Activated CD4-positive, CD25-positive, alpha-beta regulatory T cell treated with anti-CD3 and anti-CD28 coated beads, Interleukin-2, amount 50 U/mL, for 16 hours (primary cell): ENCODE measurements around the gene EPS8L3.
"Not testable (repeated sequence)": the region's sequence is repeated elsewhere in the genome, so short reads cannot be mapped to it uniquely, and the experiment has no call there.

Experiments used
- DNase-seq: peaks from one replicate; pipeline ENCODE4 v3.0.0-alpha.2; 2020; ENCODE audit warnings: low read depth, low spot score

Gene EPS8L3

DNA sequence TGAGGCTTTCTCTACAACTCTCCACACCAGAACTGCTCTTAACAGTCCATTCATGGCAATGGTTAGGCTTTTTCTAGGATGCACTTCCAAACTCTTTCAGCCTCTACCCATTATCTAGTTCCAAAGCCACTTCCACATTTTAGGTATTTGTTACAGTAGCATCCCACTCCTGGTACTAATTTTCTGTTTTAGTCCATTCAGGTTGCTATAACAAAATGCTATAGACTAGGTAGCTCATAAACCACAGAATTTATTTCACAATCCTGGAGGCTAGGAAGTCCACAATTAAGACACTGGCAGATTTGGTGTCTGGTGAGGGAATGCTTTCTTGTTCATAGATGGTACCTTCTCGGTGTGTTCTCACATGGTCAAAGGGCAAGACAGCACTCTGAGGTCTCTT is 17.3 kb upstream of the EPS8L3 start:
- no peak for DNase-seq

DNA sequence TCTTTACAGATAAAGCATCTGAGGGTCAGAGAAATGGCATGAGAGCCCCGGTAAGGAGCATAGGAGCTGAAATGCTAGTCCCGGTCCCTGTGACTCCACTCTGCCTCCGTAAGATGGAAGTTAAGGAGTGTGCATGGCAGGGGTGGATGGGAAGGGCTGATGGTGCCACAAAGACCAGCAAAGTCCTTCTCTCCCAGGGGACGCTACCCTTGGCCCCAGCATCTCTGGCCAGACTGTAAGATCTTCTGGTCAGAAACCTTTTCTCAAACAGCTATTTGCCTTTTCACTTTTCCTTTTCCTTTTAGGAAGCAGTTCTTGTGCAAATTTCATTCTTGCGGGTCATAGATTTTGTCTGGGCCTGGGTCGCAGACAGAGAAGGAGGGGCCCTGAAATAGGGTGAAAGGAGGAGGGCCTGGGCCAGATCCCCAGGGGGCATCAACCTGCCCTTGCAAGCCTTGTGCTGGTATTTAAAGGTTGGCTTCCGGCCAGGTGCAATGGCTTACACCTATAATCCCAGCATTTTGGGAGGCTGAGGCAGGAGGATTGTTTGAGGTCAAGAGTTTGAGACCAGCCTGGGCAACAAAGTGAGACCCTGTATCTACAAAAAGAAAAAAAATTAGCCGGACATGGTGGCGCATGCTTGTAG is 14.4 kb upstream of the EPS8L3 start:
- no peak for DNase-seq

DNA sequence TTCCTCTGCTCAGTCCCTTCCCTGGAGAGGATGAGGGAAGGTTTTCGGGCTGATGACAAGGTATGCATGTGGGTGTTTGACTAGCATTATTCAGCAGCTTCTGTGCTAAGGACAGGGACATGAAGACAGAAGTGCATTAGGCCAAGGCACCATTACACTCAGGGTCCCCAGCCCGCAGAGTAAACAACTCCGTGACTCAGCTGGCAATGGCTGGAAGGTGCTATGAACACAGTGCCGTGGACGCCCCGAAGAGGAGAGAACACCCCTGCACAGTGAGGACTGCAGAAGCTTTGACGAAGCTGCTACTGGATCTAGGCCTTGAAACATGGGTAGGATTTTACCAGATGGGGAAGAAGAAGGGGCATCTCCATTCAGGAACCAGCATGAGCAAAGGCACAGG is 13.7 kb upstream of the EPS8L3 start:
- no peak for DNase-seq

DNA sequence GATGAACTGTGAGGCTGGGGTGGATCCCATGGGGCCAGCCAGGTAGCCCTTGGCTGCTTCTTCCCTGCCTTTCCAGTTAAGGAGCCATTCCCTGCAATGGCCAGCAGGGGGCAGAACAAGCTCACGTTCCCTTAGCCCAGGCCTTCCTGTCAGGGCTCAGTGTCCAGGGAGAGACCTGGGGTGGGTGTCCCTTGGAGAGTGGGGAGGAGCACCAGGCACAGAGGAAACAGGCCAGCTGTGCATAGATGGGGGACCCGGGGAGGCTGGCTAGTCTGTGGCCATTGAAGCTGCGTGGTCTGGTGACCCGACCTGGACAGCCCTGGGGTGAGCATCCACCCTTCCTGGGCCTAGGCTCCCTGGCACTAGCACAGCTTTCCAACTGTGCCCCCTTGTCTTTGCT is 13.2 kb upstream of the EPS8L3 start:
- peak; percentile 62 for DNase-seq

DNA sequence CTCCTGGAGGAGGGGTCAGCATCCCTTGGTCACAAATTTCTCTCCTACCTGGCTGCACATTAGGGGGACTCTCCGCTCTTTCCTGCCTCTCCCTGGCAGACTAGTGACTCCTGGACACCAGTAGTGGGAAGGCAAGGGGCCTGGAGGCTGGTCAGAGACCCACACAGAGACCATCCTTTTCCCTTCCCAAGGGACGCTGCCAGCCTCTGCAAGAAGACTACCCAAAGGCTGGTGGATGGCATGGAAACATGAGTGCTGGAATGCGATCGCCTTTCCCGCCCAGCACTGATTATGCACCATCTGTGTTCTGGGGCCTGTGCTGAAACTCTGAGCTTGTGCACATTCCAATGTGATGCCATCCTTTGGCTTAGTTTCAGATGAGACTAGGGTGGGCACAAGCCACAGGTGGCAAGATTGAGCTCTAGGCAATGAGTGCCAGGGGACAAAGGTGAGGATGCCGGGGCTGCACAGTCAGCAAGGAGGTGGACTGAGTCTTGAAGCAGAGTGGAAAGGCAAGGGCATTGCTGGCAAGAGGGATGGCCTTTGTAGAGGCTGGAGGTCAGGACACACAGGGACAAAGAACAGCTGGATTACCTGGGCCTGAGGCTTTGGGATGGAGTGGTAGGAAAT is 12.6 kb upstream of the EPS8L3 start:
- no peak for DNase-seq

DNA sequence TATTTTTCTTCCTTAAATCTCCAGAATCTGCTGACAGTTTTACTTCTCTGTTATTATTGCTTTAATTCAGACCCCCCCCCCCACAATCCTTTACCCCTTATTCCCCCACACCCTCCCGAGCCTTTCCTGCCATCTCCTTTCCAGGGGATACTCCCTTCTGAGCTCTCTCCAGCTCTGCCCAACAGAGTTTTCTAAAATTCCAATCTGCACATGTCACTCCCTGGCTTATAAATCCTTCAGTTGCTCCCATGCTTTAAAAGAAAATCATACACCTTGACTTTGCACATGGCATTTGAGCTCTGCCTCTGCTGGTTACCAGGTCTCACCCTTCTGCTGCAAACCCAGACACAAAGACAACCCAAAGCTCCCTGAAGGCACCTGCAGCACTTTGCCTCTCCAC is 11.7 kb upstream of the EPS8L3 start:
- no peak for DNase-seq

DNA sequence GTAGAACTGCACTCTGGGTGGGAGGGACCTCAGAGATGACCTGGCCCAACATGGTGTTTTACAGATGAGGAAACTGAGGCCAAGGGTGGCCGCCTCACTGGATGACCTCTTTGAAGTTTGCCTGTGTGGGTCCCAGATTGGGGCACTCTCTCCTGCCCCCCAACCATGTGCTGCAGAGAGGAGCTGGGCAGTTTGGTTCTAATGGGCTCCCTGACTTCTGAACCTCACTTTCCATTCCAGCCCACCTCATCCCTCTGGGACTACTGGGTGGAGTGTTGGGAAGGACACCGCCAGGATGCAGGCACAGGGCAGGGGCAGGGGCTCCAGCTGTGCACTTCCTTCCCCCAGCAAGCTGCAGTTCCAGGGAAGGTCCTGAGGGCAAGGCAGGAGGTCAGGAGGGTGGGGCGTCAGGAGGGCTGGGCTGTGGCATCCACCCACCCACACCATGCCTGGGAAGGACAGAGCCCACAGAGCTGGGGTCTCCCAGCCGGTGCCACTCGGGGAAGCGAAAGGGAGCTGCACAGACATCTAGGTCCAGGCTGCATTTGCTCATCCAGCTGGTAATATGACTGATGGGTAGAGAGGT is 10.3 kb upstream of the EPS8L3 start:
- no peak for DNase-seq

DNA sequence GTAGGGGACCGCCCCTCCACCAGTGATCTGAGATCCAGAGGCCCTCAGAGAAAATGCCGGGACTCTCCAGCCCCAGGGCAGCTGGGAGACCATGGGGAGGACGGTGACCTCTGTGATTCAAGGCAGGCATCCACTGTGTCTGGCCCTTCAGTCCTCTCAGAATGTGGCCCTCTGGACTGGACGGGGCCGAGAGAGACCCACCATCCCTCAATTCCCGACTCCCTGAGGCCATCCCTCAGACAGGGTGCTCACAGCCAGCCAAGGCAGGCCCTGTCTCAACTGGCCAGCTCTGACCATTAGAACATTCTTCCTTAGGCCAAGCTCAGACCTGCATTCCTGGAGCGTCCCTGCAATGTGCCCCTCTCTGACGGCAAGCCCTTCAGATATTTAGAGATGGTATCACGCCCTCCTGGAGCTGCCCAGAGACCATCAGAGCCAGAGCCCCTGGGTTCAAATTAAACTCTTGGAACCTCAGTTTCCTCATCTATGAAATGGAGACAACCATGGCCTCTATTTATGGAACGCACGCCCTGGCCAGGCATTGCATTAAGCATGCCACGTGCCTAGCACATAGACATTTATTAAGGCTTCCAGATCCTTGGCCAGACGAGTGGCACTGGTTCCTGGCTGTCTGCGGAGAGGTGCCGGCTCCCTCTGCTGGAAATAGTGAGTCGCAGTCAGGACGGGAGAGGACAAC is 9.6 kb upstream of the EPS8L3 start:
- peak; percentile 34 for DNase-seq

DNA sequence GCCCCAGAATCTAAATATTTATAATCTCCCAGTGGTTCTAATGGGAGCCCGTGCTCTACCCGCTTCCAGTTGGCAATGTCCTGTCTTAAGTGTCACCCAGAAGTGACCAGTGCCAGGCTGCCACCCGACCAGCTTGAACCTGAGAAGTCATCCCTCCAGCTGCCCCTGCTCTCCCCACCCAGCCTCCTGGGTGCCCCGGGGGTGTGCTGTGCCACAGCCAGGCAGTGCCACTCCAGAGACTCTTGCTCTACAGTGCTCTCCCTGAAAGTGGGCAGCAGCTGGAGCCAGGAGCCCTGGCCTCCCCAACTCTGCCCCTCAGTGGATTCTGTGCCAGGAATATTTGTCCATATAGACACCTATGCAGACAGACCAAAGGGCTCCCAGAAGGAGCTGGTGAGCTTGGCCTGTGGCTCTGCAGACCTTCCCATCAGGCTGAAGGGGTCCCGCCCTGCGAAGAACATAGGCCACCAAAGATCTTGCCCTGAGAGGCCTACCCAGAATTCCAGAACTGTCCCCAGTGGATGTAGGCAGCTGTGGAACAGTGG is 9.0 kb upstream of the EPS8L3 start:
- DNase-seq, result no peak

DNA sequence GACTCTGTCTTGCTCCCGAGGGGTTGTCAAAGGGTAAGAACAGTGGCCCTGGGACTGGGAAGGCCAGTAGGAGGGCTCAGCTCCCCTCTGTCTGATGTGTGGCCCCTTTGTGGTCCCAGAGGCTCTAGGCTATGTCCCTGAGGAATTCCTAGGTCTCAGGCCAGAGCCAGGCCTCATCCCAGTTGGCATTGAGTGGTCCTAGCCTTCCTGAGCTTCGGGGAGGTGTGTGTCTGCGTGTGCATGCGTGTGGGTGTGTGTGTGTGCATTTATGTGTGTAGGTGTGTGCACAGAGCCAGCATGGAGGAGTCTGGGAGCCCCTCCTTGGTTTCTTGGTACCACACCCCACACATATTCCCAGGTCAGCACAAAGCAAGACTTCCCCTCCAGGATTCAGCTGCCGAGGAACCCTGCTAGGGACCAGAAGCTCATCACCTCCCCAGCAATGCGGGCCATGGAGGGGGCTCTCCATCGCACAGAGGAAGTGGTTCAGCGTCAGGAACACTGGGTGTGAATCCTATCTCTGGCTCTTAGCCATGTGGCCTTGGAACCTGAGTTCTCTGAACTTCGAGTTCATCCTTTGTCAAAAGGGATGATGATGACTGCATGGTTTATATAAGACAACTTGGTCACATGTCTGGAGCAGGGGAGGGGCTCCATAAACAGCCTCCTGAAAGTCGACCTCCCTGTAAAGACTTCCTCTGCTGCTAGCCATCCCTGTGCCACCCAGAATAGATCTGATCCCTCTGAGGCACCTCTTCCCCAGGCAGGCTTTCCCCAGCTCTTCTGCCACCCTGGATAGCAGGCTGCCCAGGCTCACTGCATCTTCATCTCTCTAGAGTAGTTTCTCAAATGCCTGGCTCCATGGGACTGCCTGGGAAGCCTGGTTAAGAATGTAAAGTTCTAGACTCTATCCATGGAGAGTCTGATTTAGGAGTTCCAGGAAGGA is 8.3 kb upstream of the EPS8L3 start:
- DNase-seq, result no peak

DNA sequence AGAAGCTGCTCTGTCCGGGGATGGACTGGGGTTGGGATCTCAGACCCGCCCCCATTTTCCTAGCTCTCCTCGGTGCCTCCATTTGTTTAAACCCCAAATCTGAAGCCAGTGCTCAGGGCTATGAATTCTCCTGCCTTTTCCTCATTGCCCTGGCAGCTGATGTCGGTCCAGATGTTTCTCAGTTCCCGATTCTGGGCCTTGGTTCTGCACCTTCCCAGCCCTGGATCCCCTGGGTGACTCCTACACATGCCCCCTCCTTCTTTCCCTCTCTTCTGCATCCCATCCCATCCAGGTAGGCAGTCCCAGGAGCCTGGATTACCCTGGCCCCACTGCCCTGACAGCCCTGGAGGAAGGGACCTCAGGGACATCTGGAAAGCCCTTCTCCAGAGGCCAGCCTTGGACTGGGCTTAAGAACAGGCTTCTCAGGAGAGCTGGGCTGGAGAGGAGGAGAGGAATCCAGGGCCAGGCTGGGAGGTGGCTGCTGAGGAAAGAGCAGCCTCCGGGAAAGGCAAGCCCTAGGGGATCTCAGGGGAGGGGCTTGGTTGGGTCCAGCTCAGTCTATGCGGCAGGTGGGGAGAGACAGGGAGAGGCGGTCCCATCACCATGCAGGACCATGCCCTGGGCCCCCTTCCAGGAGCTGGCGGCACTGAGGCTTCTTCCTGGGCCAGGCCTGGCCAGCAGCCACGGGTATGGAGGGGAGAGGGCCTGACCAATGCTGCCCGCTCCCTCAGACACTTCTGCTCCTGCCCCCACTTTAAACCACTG is 6.8 kb upstream of the EPS8L3 start:
- no peak for DNase-seq

DNA sequence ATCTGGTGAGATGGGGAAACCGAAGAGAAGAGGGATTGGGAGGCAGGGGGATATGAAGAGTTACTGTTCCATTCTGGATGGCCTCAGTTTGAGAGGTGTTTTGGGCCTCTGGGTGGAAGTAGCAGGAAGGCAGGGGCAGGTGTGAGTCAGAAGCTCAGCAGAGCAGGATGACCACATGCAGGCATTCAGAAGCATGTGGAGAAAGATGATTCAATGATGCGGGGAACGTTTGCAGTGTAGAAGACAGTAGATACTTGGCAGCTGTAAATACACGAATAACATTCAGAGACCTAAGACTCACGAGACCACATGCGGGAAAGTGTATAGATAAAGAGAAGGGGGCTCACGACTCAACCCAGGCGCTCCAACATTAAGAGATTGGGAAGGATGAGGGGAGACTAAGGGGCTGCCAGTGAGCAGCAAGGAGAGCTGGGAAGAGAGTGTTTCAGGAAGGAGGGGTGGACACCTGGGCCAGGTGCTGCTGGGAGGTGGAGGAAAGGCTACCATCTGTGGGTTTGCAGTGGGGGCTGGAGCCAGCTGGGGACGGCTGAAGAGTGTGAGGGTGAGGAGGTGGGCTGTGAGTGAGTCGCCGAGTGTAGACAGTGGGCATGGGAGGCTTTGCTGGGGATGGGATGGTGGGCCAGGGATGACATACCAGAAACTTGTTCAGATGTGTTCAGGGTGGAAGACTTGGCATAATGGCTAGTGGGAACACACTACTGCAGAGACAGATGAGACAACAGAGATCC is 5.8 kb upstream of the EPS8L3 start:
- no peak for DNase-seq

DNA sequence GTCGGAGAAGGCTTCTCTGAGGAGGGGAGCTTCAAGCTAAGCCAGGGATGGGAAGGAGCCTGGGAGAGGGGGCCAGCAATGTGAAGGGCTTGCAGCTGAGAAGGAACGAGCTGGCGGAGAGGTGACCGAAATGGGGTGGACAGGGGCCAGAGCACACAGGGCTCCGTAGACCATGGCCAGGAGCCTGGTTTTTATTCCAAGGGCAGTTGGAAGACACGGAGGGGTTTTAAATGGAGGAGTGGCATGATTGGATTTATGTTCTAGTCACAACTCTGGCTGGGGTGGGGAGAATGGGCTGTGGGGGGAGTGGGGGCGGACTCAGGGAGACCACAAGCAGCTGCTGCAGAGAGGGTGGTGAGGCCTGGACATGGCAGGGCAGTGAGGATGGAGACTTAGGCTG is 5.1 kb upstream of the EPS8L3 start:
- DNase-seq, result no peak

DNA sequence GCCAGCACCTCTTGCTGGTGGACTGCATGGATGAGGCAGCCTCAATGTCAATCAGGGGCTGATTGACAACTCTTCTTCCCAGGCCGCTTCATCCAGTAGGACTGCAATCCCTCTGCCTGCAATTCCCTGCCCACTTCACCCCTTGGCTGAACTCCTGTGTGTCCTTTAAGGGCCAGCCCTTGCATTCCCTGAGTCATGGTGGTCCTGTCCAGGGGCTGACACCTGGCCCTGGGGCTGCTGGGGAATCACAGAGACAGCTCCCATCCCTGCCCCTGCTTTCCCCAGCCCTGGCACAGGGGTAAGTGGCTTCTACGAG is 4.6 kb upstream of the EPS8L3 start:
- DNase-seq, result no peak

DNA sequence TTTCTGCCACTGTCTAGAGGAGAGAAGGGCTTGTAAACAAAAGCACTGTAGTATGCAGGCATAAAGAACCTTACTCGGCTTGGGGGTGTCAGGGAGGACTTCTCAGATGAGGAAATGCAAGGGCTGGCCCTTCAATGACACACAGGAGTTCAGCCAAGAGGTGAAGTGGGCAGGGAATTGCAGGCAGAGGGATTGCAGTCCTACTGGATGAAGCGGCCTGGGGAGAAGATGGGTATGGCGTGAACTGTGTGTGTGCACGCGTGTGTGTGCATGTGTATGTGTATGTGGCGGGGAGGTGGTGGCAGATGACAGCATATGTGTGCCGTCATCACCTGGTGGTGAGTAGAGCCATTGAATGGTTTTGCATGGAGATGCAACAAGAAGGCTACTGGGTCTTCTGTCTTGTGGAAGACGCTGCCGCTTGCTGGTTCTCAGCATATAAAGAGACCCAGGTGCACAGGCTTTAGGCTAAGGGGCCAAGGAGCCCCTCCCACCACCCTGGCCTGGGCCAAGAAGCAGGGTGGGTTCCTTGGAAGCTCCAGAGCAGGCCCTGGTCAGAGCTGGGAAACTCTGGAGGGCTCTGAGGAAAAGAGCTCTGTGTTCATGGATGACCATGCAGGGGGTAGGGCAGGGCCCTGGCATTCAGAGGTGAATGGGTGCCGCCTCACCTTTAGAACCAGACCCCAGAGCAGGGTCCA is 4.1 kb upstream of the EPS8L3 start:
- no peak for DNase-seq

DNA sequence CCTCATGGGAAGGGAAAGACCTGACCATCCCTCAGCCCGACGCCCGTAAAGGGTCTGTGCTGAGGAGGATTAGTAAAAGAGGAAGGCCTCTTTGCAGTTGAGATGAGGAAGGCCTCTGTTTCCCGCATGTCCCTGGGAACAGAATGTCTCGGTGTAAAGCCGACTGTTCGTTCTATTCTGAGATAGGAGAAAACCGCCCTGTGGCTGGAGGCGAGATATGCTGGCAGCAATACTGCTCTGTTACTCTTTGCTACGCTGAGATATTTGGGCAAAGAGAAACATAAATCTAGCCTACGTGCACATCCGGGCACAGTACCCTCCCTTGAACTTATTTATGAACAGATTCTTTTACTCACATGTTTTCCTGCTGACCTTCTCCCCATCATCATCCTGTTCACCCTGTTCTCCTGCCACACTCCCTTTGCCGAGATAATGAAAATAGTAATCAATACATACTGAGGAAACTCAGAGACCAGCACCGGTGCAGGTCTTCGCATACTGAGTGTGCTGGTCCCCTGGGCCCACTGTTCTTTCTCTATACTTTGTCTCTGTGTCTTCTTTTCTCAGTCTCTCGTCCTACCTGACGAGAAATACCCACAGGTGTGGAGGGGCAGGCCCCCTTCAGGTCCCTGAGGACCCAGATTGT is 3.4 kb upstream of the EPS8L3 start:
- DNase-seq, result not testable (repeated sequence)

DNA sequence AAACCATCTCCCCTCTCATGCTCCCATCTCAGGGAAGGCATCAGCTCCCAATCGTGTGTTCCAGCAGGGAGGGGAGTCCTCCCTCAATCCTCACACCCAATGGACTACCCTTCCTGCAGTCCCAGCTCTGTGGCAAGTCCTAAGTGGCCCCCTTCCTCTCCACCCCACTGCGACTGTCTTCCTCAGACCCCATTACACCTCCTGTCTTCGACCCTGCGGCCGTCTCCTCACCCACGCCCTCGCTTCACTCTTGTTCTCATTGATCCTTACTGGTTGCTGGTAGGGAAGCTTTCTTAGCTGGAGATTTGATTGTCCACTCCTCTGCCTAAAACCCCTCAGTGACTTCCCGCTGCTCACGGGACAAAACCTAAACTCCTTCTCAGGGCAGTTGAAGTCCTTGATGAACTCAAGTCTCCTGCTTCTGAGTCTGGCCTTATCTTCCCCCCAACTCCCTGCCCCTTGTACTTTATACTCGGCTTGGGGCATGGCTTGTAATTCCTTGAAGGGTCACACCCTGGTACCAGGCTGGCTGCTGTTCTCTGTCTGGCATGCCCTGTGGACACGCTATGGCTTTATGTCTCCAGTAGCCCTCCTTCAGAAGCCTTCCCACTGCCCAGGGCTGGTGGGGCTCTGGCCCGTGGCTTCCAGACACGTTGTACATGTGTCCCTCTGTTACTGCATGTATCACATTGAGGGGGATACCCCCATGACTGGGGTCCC is 2.3 kb upstream of the EPS8L3 start:
- no peak for DNase-seq

DNA sequence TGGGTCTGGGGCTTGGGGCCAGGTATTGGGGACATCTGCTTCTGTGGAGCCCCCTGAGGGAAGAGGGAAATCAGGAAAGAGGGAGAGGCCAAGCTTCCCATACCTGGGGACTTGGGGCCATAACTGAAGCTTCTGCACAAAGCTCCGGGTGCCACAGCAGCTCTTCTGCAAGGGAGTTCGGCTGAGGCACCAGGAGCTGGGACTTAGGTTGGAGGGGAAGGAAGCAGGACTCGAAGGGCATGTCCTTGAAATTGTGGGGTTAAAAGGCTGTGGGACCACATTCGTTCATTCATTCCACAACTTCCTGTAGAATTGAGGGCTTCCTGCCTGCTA is 1.7 kb upstream of the EPS8L3 start:
- no peak for DNase-seq
